Rectal smooth muscle tissue (tissue), 1 donor: Measurements from ENCODE around the gene RASL10B.

Source experiments
- H3K27ac ChIP-seq: one replicate; pipeline ENCODE4 v1.7.0; 2013; ENCODE audit warnings: low read depth, low read length, inconsistent platforms
- H3K27me3 ChIP-seq: one replicate; pipeline ENCODE4 v1.7.0; 2013; ENCODE audit warnings: low read length; ENCODE audit not compliant: control insufficient read depth, insufficient read depth
- H3K36me3 ChIP-seq: one replicate; pipeline ENCODE4 v1.7.0; 2013; ENCODE audit warnings: low read length; ENCODE audit not compliant: control insufficient read depth, insufficient read depth
- H3K4me1 ChIP-seq: one replicate; pipeline ENCODE4 v1.7.0; 2013; ENCODE audit warnings: low read length; ENCODE audit not compliant: control insufficient read depth, insufficient read depth
- H3K4me3 ChIP-seq: one replicate; pipeline ENCODE4 v1.7.0; 2013; ENCODE audit warnings: low read length
- H3K9ac ChIP-seq: one replicate; pipeline ENCODE4 v1.7.0; 2013; ENCODE audit warnings: low read length

RASL10B gene

GRCh38 chr17:35705705-35706104 lies 25.7 kb upstream of the RASL10B start:
- no peaks in the 10 kb centered on the region for H3K4me1 ChIP-seq
- H3K9ac ChIP-seq = no peak overlapping the region
- H3K27ac ChIP-seq = no peak overlapping the region
- H3K27me3 ChIP-seq = no peaks in the 10 kb centered on the region
- no peak overlapping the region for H3K4me3 ChIP-seq
- H3K36me3 ChIP-seq = peaks cover 5% of the 10 kb centered on the region

GRCh38 chr17:35708149-35708548 lies 23.3 kb upstream of the RASL10B start:
- Histone ChIP-seq H3K4me1 (no peaks in the 10 kb centered on the region), H3K9ac (no peak overlapping the region), H3K27ac (no peak overlapping the region), H3K36me3 (peaks cover 5% of the 10 kb centered on the region), H3K27me3 (no peaks in the 10 kb centered on the region), H3K4me3 (no peak overlapping the region)

- no peak overlapping the region for H3K27ac ChIP-seq
- H3K36me3 ChIP-seq = peaks cover 5% of the 10 kb centered on the region
- H3K9ac ChIP-seq = no peak overlapping the region
- H3K4me1 ChIP-seq = no peaks in the 10 kb centered on the region
- H3K27me3 ChIP-seq = no peaks in the 10 kb centered on the region
- H3K4me3 ChIP-seq = no peak overlapping the region
These were observed 22.5 kb upstream of the RASL10B start for GRCh38 chr17:35708951-35709350.

GRCh38 chr17:35709874-35710273 lies 21.6 kb upstream of the RASL10B start:
- Histone ChIP-seq H3K9ac (no peak overlapping the region), H3K4me3 (no peak overlapping the region), H3K27me3 (no peaks in the 10 kb centered on the region), H3K27ac (no peak overlapping the region), H3K4me1 (no peaks in the 10 kb centered on the region), H3K36me3 (peaks cover 5% of the 10 kb centered on the region)

GRCh38 chr17:35710950-35711349 lies 20.5 kb upstream of the RASL10B start:
- H3K9ac ChIP-seq = no peak overlapping the region
- peaks cover 5% of the 10 kb centered on the region for H3K36me3 ChIP-seq
- H3K27ac ChIP-seq = no peak overlapping the region
- no peak overlapping the region for H3K4me3 ChIP-seq
- H3K27me3 ChIP-seq = no peaks in the 10 kb centered on the region
- H3K4me1 ChIP-seq = no peaks in the 10 kb centered on the region

GRCh38 chr17:35713069-35713728 lies 18.2 kb upstream of the RASL10B start:
- H3K4me1 ChIP-seq = no peaks in the 10 kb centered on the region
- H3K9ac ChIP-seq = no peak overlapping the region
- no peak overlapping the region for H3K27ac ChIP-seq
- peaks cover 15% of the 10 kb centered on the region for H3K36me3 ChIP-seq
- H3K4me3 ChIP-seq = no peak overlapping the region
- no peaks in the 10 kb centered on the region for H3K27me3 ChIP-seq

GRCh38 chr17:35714988-35715387 lies 16.5 kb upstream of the RASL10B start:
- no peak overlapping the region for H3K27ac ChIP-seq
- H3K4me1 ChIP-seq = no peaks in the 10 kb centered on the region
- peaks cover 10% of the 10 kb centered on the region for H3K36me3 ChIP-seq
- H3K9ac ChIP-seq = no peak overlapping the region
- H3K27me3 ChIP-seq = no peaks in the 10 kb centered on the region
- no peak overlapping the region for H3K4me3 ChIP-seq

- Histone ChIP-seq H3K4me3 (no peak overlapping the region), H3K36me3 (peaks cover 9% of the 10 kb centered on the region), H3K27me3 (no peaks in the 10 kb centered on the region), H3K27ac (no peak overlapping the region), H3K4me1 (no peaks in the 10 kb centered on the region), H3K9ac (no peak overlapping the region)
These were observed 16.0 kb upstream of the RASL10B start for GRCh38 chr17:35715416-35715815.

- Histone ChIP-seq H3K36me3 (peaks cover 9% of the 10 kb centered on the region), H3K9ac (no peak overlapping the region), H3K27me3 (no peaks in the 10 kb centered on the region), H3K4me1 (no peaks in the 10 kb centered on the region), H3K4me3 (no peak overlapping the region), H3K27ac (no peak overlapping the region)
These were observed 15.3 kb upstream of the RASL10B start for GRCh38 chr17:35716173-35716572.

- H3K36me3 ChIP-seq = peaks cover 9% of the 10 kb centered on the region
- H3K27me3 ChIP-seq = no peaks in the 10 kb centered on the region
- no peak overlapping the region for H3K27ac ChIP-seq
- no peaks in the 10 kb centered on the region for H3K4me1 ChIP-seq
- no peak overlapping the region for H3K9ac ChIP-seq
- H3K4me3 ChIP-seq = no peak overlapping the region
These were observed 14.5 kb upstream of the RASL10B start for GRCh38 chr17:35716897-35717465.

GRCh38 chr17:35717475-35717874 lies 14.0 kb upstream of the RASL10B start:
- peaks cover 9% of the 10 kb centered on the region for H3K36me3 ChIP-seq
- no peaks in the 10 kb centered on the region for H3K4me1 ChIP-seq

GRCh38 chr17:35723735-35724134 lies 7.7 kb upstream of the RASL10B start:
- Histone ChIP-seq H3K4me1 (no peaks in the 10 kb centered on the region), H3K27me3 (no peaks in the 10 kb centered on the region), H3K36me3 (peaks cover 21% of the 10 kb centered on the region), H3K4me3 (no peak overlapping the region), H3K9ac (no peak overlapping the region), H3K27ac (no peak overlapping the region)

More at GRCh38 chr17:35717475-35717874, 14.0 kb upstream of the RASL10B start:
- Histone ChIP-seq H3K27ac (no peak overlapping the region), H3K27me3 (no peaks in the 10 kb centered on the region), H3K4me3 (no peak overlapping the region), H3K9ac (no peak overlapping the region)

- Histone ChIP-seq H3K4me3 (no peak overlapping the region), H3K4me1 (no peaks in the 10 kb centered on the region), H3K27ac (no peak overlapping the region), H3K27me3 (no peaks in the 10 kb centered on the region), H3K36me3 (peaks cover 21% of the 10 kb centered on the region), H3K9ac (no peak overlapping the region)
These were observed 6.4 kb upstream of the RASL10B start for GRCh38 chr17:35725058-35725457.
